Raji (cell line): Measurements from ENCODE around the gene PLA2G2C.

Experiments used
- POLR2A ChIP-seq: IDR thresholded peaks from 2 replicates; pipeline ENCODE4 v1.6.1; 2011; ENCODE audit warnings: low read depth, low read length, control low read depth; ENCODE audit not compliant: insufficient read depth

The PLA2G2C gene

GRCh38 chr1:20139776-20140612 is 46.3 kb downstream of the PLA2G2C start:
- no peak for TF ChIP-seq POLR2A

GRCh38 chr1:20138961-20139550 is 47.3 kb downstream of the PLA2G2C start, which contains the start of gene PLA2G2F:
Gene PLA2G2F, plus strand, starts transcription at chr1:20139323. Its CDS starts 105 bp downstream, at chr1:20139428.
- no peak for TF ChIP-seq POLR2A

- no peak for TF ChIP-seq POLR2A
These were observed 48.0 kb downstream of the PLA2G2C start for GRCh38 chr1:20138346-20138745.

GRCh38 chr1:20137604-20138003 is 48.7 kb downstream of the PLA2G2C start:
- no peak for TF ChIP-seq POLR2A

- no peak for TF ChIP-seq POLR2A
These were observed 49.3 kb downstream of the PLA2G2C start for GRCh38 chr1:20137055-20137454.

GRCh38 chr1:20136249-20136648 is 50.1 kb downstream of the PLA2G2C start:
- TF ChIP-seq POLR2A, result no peak

GRCh38 chr1:20134995-20135394 is 51.3 kb downstream of the PLA2G2C start:
- no peak for TF ChIP-seq POLR2A

- TF ChIP-seq POLR2A, result no peak
These were observed 59.4 kb downstream of the PLA2G2C start for GRCh38 chr1:20126806-20127440.

GRCh38 chr1:20126041-20126805 is 60.1 kb downstream of the PLA2G2C start:
- no peak for TF ChIP-seq POLR2A

GRCh38 chr1:20125100-20125499 is 61.2 kb downstream of the PLA2G2C start:
- TF ChIP-seq POLR2A, result no peak

GRCh38 chr1:20124456-20125057 is 61.8 kb downstream of the PLA2G2C start:
- no peak for TF ChIP-seq POLR2A

GRCh38 chr1:20123722-20124455 is 62.4 kb downstream of the PLA2G2C start:
- no peak for TF ChIP-seq POLR2A

GRCh38 chr1:20120796-20121195 is 65.5 kb downstream of the PLA2G2C start:
- no peak for TF ChIP-seq POLR2A

- no peak for TF ChIP-seq POLR2A
These were observed 67.0 kb downstream of the PLA2G2C start, which contains the start of gene PLA2G2D for GRCh38 chr1:20119347-20119746. Gene PLA2G2D, minus strand, starts transcription at chr1:20119536. Its CDS starts 38 bp downstream, at chr1:20119498.
